B cell (primary cell): ENCODE results near the gene USH2A. TPM values are rescaled to one million over a fixed set of nuclear protein-coding genes. Genes with fewer than 3 reads are reported as not detected.

Experiments used
- ATAC-seq: fragments of 200-7000 bp; cut with Tn5 transposase; one replicate; pipeline ENCODE4 v1.10.0; 2021; ENCODE audit warnings: low read depth, mild to moderate bottlenecking, moderate number of reproducible peaks, moderate library complexity
- CTCF ChIA-PET: fragments of 350-600 bp; sonication (Branson Sonifier 250); formaldehyde crosslinking; loops from one replicate; lab custom pipeline; 2021; ENCODE audit warnings: antibody characterized with exemption, inconsistent platforms; lab: Charles Lee
- POLR2A ChIA-PET: fragments of 350-600 bp; sonication (Branson Sonifier 250); formaldehyde crosslinking; loops from one replicate; lab custom pipeline; 2021; ENCODE audit warnings: antibody characterized with exemption; lab: Charles Lee
- DNase-seq: peaks from one replicate; pipeline ENCODE4 v3.0.0; 2013
- H2AFZ ChIP-seq: 2 replicates; pipeline ENCODE4 v1.6.1; 2012; ENCODE audit warnings: mild to moderate bottlenecking, low read depth, low read length; ENCODE audit not compliant: insufficient read depth, poor library complexity, severe bottlenecking
- H3K27ac ChIP-seq, 2 donors: 1 replicate in 1 of 2; 2 replicates in 1 of 2; pipeline ENCODE4 v1.5.1; 2012 to 2013; ENCODE audit warnings: low read length in 2 of 2, mild to moderate bottlenecking in 2 of 2, moderate library complexity in 1 of 2
- H3K27me3 ChIP-seq, 4 experiments: fragments of 200-600 bp in 1 of 4; sonication (generic) in 1 of 4; replicated peaks in 1 of 4; 1 replicate in 2 of 4; 2 replicates in 2 of 4; pipeline versions ENCODE4 v1.6.1 to v1.7.0; 2013 to 2016; ENCODE audit warnings: low read length in 3 of 4, mild to moderate bottlenecking in 2 of 4, mixed read lengths in 1 of 4, moderate library complexity in 1 of 4; ENCODE audit not compliant: insufficient read depth in 4 of 4, control insufficient read depth in 3 of 4; ENCODE audit errors: control extremely low read depth in 1 of 4
- H3K36me3 ChIP-seq, 2 experiments: replicated peaks in 1 of 2; 1 replicate in 1 of 2; 2 replicates in 1 of 2; pipeline versions ENCODE4 v1.6.1 to v1.7.1; 2013; ENCODE audit warnings: low read length in 1 of 2; ENCODE audit not compliant: insufficient read depth in 2 of 2, control insufficient read depth in 1 of 2; ENCODE audit errors: control extremely low read depth in 1 of 2, extremely low read depth in 1 of 2
- H3K4me1 ChIP-seq, 2 donors: fragments of 200-600 bp in 1 of 2; sonication (generic) in 1 of 2; 1 replicate in 1 of 2; 2 replicates in 1 of 2; pipeline versions ENCODE4 v1.5.1 to v1.6.1; 2013 to 2017; ENCODE audit warnings: low read length in 2 of 2; ENCODE audit not compliant: control insufficient read depth in 2 of 2, insufficient read depth in 2 of 2
- H3K4me2 ChIP-seq: replicated peaks from 2 replicates; pipeline ENCODE3; 2012; ENCODE audit warnings: mild to moderate bottlenecking, low read depth, low read length; ENCODE audit not compliant: poor library complexity, severe bottlenecking
- H3K4me3 ChIP-seq, 5 experiments: fragments of 200-600 bp in 1 of 5; sonication (generic) in 1 of 5; 1 replicate in 3 of 5; 2 replicates in 2 of 5; pipeline versions ENCODE4 v1.5.1 to v1.7.0; 2011 to 2016; ENCODE audit warnings: low read length in 4 of 5, mild to moderate bottlenecking in 4 of 5, low read depth in 2 of 5, control low read depth in 1 of 5, moderate library complexity in 1 of 5; ENCODE audit not compliant: insufficient read depth in 1 of 5; ENCODE audit errors: control extremely low read depth in 1 of 5, extremely low read depth in 1 of 5
- H3K79me2 ChIP-seq: fragments of 200-600 bp; sonication (generic); one replicate; pipeline ENCODE4 v1.6.0; 2016; ENCODE audit warnings: low read length; ENCODE audit not compliant: control insufficient read depth, insufficient read depth
- H3K9ac ChIP-seq: fragments of 200-600 bp; sonication (generic); 2 replicates; pipeline ENCODE4 v1.6.1; 2017; ENCODE audit warnings: mild to moderate bottlenecking, low read length, moderate library complexity
- H3K9me3 ChIP-seq, 3 donors: one replicate each; pipeline versions ENCODE4 v1.6.1 to v1.7.1; 2013; ENCODE audit warnings: low read length in 2 of 3; ENCODE audit not compliant: control insufficient read depth in 2 of 3, insufficient read depth in 1 of 3; ENCODE audit errors: control extremely low read depth in 1 of 3
- H4K20me1 ChIP-seq: 2 replicates; pipeline ENCODE4 v1.6.0; 2012; ENCODE audit warnings: mild to moderate bottlenecking, low read length; ENCODE audit not compliant: insufficient read depth, control insufficient read depth, poor library complexity, severe bottlenecking
- H3K27ac Mint-ChIP-seq: one replicate; pipeline ENCODE4 v1.8.0; 2021; ENCODE audit warnings: mixed read lengths
- H3K27me3 Mint-ChIP-seq: one replicate; pipeline ENCODE4 v1.8.0; 2021; ENCODE audit warnings: mixed read lengths
- H3K4me1 Mint-ChIP-seq: one replicate; pipeline ENCODE4 v1.8.0; 2021; ENCODE audit warnings: mixed read lengths
- H3K4me3 Mint-ChIP-seq: one replicate; pipeline ENCODE4 v1.8.0; 2021; ENCODE audit warnings: mixed read lengths
- H3K9me3 Mint-ChIP-seq: one replicate; pipeline ENCODE4 v1.8.0; 2022; ENCODE audit warnings: mixed read lengths; ENCODE audit not compliant: insufficient read depth
- CTCF ChIP-seq: fragments of 200-600 bp; IDR thresholded peaks from one replicate; pipeline ENCODE4 v1.8.0; 2022; ENCODE audit warnings: antibody characterized with exemption, mild to moderate bottlenecking
- EZH2 ChIP-seq: IDR thresholded peaks from 2 replicates; pipeline ENCODE4 v1.6.1; 2012; ENCODE audit warnings: borderline replicate concordance, low read depth, mild to moderate bottlenecking, moderate library complexity, low read length; ENCODE audit not compliant: insufficient read depth, poor library complexity, severe bottlenecking
- WGBS: methylation state at CpG from one replicate; pipeline ENCODE4 v1.1.5; 2013; ENCODE audit warnings: missing lambda C conversion rate; ENCODE audit not compliant: insufficient coverage; 5-methylcytosine and 5-hydroxymethylcytosine counted together
- intact Hi-C: fragments of 100-400 bp; cut with micrococcal nuclease; formaldehyde crosslinking; loops from one replicate; pipeline ENCODE4 v1.10.0; 2022
- polyA plus RNA-seq: library from polyadenylated mRNA; depleted of rRNA; stranded (reverse); fragments of >200 nt; gene quantifications from 2 replicates; pipeline ENCODE4 v1.2.3, GENCODE V29; 2012
- total RNA-seq, 2 donors: library from RNA; stranded (reverse); fragments of 120-200 nt in 1 of 2; gene quantifications; 1 replicate in 1 of 2; 2 replicates in 1 of 2; pipeline versions ENCODE4 v1.2.3 to v1.2.4, GENCODE V29; 2013 to 2022

The USH2A gene
- total and polyA plus RNA-seq, 2 donors (not counting 1 experiment from before 2014, with no cell fraction given): 0.01 TPM; not detected in 1

DNA sequence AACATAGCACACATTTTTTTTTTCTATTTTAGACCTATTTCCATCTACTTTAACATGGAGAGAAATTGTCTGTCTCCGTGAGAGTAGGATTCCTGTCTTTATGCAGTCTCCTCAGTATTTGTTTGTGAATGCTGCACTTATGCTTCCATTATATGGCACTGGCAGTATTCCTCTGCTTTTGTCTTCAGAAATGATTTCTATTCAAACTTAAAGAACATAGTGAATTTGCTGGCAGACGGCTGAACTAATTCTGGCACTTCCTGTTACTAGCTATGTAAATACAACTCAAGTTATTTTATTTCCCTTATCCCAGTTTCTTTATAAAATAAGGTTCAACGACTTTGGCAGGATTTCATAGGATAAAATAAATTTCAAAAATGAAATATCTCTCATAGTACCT is 810.9 kb downstream of the USH2A start:
- peaks cover 0 to 5% of the 10 kb centered on the region in 2 experiments for H3K36me3 ChIP-seq
- POLR2A ChIA-PET: no interaction called here
- no CpG with 5 or more reads among the region's 3 CpGs for WGBS

DNA sequence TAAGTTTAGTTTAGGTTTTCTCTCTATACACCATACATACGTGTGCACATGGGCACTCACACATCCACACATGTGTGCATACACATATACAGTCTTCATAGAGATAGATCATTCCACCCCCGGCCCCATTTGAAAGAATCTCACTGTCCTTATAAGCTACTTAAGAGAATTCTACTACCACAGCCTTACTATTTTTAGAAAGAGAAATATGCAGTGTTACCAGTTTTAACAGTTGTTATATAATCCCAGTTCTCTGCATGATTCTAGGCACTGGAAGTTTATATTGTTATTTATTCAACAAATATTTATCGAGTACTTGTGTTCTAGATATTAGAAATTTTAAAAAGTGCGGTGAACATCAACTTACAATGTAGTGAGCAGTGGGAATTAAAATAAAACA is 814.6 kb downstream of the USH2A start:
- POLR2A ChIA-PET: no interaction called here
- Mint-ChIP-seq H3K27ac (no peak overlapping the region), H3K4me3 (no peak overlapping the region), H3K27me3 (no peaks in the 10 kb centered on the region), H3K9me3 (peaks cover under 1% of the 10 kb centered on the region), H3K4me1 (peaks cover 2% of the 10 kb centered on the region)
- DNase-seq (no peak), ATAC-seq (no peak)
- Histone ChIP-seq H3K79me2 (no peaks in the 10 kb centered on the region), H3K4me1 (no peaks in the 10 kb centered on the region), H3K9ac (no peak overlapping the region), H3K36me3 (peaks cover 0 to 5% of the 10 kb centered on the region in 2 experiments), H3K9me3 (no peaks in the 10 kb centered on the region), H2AFZ (no peak overlapping the region), H3K27ac (no peak overlapping the region), H4K20me1 (no peaks in the 10 kb centered on the region), H3K4me2 (no peak overlapping the region), H3K27me3 (no peaks in the 10 kb centered on the region), H3K4me3 (no peak overlapping the region)
- TF ChIP-seq CTCF (no peak), EZH2 (no peak)
- CTCF ChIA-PET: no interaction called here
- no CpG with 5 or more reads among the region's 4 CpGs for WGBS
- intact Hi-C loops: no loop called here

More for the DNA sequence above, 810.9 kb downstream of the USH2A start:
- CTCF ChIA-PET: no interaction called here
- H3K9ac ChIP-seq: no peak overlapping the region
- H3K4me3 ChIP-seq: no peak overlapping the region
- H3K4me1 ChIP-seq: no peaks in the 10 kb centered on the region
- Mint-ChIP-seq H3K27ac (no peak overlapping the region), H3K27me3 (no peaks in the 10 kb centered on the region), H3K9me3 (peaks cover 2% of the 10 kb centered on the region), H3K4me1 (peaks cover 2% of the 10 kb centered on the region), H3K4me3 (no peak overlapping the region)
- no peaks in the 10 kb centered on the region for H3K27me3 ChIP-seq
- H3K4me2 ChIP-seq: no peak overlapping the region
- H4K20me1 ChIP-seq: no peaks in the 10 kb centered on the region
- no peaks in the 10 kb centered on the region for H3K9me3 ChIP-seq
- H3K27ac ChIP-seq: no peak overlapping the region
- TF ChIP-seq EZH2 (no peak), CTCF (no peak)
- DNase-seq (no peak), ATAC-seq (no peak)
- H3K79me2 ChIP-seq: no peaks in the 10 kb centered on the region
- H2AFZ ChIP-seq: no peak overlapping the region
- intact Hi-C loops: no loop called here
